Measurements from ENCODE around the gene PRKRIP1.
A peak's percentile ranks its signal among the peaks of the same experiment; 100 is the strongest.

PRKRIP1 gene

DNA sequence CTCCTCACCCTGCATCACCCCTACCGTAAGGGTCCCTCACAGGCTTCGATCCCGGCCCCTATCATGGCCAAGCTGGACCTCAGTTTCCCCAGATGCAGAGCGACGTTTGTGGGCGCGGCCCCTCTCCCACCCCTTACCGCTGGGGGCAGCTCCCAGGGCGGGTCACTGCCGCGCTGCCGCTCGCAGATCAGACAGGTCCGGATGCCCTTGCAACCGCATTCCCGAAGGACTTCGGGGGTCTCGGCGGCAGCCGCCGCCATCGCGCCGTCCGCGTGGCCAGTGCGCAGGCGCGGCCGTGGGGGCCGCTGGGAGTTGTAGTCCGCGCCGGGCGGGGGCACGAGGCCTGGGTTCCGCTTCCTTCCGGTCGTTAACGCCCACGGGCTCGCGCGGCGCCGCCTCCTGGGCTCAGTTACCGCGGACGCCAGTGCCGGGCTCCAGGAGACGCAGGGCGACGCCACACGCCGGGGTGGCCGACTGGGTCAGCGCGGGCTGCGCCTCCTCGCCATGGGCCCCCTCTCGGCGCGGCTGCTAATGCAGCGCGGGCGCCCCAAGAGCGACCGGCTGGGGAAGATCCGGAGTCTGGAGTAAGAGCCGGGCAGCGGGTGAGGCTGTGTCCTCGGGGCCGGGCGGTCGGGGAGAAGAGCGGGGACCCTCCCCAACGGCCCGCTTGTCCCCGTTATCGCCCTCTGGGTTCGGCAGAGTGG is 68.6 kb downstream of the PRKRIP1 start, which contains the start of the genes ALKBH4 and LRWD1 (continued):
- TF ChIP-seq ZNF341 (tag by site-specific recombination; IDR thresholded peaks at IDR 0.05; ENCODE audit: low read depth) (peak; percentile 88), ZNF701 (tag by site-specific recombination; IDR thresholded peaks at IDR 0.05) (no peak), ZSCAN30 (tag by site-specific recombination; IDR thresholded peaks at IDR 0.05) (peak; percentile 56), MYNN (tag by site-specific recombination; IDR thresholded peaks at IDR 0.05; ENCODE audit: borderline replicate concordance) (0 out of 2 replicates have a peak, but pooled peaks have one; percentile 32), ZBTB48 (tag by site-specific recombination; IDR thresholded peaks at IDR 0.05) (peak; percentile 86), SP3 (tag by site-specific recombination; IDR thresholded peaks at IDR 0.05) (peak; percentile 47), MEIS1 (CRISPR knock-in tag; IDR thresholded peaks at IDR 0.05; ENCODE audit: borderline replicate concordance) (no peak), ZNF510 (tag by site-specific recombination; IDR thresholded peaks at IDR 0.05; ENCODE audit: insufficient replicate concordance) (no peak), ZFP69B (tag by site-specific recombination; IDR thresholded peaks at IDR 0.05) (peak; percentile 52), KLF10 (tag by site-specific recombination; IDR thresholded peaks at IDR 0.05) (peak; percentile 79; the same call in 1 of the 2 replicates)
- TF ChIP-seq, protein P1, sequence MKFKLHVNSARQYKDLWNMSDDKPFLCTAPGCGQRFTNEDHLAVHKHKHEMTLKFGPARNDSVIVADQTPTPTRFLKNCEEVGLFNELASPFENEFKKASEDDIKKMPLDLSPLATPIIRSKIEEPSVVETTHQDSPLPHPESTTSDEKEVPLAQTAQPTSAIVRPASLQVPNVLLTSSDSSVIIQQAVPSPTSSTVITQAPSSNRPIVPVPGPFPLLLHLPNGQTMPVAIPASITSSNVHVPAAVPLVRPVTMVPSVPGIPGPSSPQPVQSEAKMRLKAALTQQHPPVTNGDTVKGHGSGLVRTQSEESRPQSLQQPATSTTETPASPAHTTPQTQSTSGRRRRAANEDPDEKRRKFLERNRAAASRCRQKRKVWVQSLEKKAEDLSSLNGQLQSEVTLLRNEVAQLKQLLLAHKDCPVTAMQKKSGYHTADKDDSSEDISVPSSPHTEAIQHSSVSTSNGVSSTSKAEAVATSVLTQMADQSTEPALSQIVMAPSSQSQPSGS (tag by site-specific recombination; IDR thresholded peaks at IDR 0.05; ENCODE audit: low read depth): no peak
- TF ChIP-seq, protein P2, sequence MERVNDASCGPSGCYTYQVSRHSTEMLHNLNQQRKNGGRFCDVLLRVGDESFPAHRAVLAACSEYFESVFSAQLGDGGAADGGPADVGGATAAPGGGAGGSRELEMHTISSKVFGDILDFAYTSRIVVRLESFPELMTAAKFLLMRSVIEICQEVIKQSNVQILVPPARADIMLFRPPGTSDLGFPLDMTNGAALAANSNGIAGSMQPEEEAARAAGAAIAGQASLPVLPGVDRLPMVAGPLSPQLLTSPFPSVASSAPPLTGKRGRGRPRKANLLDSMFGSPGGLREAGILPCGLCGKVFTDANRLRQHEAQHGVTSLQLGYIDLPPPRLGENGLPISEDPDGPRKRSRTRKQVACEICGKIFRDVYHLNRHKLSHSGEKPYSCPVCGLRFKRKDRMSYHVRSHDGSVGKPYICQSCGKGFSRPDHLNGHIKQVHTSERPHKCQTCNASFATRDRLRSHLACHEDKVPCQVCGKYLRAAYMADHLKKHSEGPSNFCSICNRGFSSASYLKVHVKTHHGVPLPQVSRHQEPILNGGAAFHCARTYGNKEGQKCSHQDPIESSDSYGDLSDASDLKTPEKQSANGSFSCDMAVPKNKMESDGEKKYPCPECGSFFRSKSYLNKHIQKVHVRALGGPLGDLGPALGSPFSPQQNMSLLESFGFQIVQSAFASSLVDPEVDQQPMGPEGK (tag by site-specific recombination; IDR thresholded peaks at IDR 0.05): peak; percentile 71; the same call in 1 of the 2 replicates
- TF ChIP-seq, protein P3, sequence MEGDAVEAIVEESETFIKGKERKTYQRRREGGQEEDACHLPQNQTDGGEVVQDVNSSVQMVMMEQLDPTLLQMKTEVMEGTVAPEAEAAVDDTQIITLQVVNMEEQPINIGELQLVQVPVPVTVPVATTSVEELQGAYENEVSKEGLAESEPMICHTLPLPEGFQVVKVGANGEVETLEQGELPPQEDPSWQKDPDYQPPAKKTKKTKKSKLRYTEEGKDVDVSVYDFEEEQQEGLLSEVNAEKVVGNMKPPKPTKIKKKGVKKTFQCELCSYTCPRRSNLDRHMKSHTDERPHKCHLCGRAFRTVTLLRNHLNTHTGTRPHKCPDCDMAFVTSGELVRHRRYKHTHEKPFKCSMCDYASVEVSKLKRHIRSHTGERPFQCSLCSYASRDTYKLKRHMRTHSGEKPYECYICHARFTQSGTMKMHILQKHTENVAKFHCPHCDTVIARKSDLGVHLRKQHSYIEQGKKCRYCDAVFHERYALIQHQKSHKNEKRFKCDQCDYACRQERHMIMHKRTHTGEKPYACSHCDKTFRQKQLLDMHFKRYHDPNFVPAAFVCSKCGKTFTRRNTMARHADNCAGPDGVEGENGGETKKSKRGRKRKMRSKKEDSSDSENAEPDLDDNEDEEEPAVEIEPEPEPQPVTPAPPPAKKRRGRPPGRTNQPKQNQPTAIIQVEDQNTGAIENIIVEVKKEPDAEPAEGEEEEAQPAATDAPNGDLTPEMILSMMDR (tag by site-specific recombination; IDR thresholded peaks at IDR 0.05): peak; percentile 90
- TF ChIP-seq, protein P4, sequence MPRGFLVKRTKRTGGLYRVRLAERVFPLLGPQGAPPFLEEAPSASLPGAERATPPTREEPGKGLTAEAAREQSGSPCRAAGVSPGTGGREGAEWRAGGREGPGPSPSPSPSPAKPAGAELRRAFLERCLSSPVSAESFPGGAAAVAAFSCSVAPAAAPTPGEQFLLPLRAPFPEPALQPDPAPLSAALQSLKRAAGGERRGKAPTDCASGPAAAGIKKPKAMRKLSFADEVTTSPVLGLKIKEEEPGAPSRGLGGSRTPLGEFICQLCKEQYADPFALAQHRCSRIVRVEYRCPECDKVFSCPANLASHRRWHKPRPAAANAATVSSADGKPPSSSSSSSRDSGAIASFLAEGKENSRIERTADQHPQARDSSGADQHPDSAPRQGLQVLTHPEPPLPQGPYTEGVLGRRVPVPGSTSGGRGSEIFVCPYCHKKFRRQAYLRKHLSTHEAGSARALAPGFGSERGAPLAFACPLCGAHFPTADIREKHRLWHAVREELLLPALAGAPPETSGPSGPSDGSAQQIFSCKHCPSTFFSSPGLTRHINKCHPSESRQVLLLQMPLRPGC (tag by site-specific recombination; IDR thresholded peaks at IDR 0.05): no peak

DNA sequence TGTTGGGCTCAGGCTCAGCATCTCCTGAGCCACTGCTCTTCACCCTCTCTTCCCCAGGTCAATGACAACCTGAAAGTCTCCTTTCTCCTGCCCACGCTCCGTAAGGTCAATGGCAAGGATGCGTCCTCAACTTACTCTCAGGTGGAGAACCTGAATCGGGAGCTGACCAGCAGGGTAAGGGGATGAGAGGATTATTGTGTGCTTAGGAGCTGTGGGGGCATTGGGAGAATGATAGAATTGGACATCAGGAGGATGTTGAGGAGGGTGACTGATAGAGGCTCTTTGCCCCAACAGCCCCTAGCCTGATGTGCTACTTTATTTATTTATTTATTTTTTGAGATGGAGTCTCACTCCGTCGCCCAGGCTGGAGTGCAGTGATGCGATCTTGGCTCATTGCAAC is 69.9 kb downstream of the PRKRIP1 start:
- no peak overlapping the region for H3K27ac ChIP-seq (ENCODE audit: extremely low read depth, low read depth, low read length)
- TF ChIP-seq, protein P5, sequence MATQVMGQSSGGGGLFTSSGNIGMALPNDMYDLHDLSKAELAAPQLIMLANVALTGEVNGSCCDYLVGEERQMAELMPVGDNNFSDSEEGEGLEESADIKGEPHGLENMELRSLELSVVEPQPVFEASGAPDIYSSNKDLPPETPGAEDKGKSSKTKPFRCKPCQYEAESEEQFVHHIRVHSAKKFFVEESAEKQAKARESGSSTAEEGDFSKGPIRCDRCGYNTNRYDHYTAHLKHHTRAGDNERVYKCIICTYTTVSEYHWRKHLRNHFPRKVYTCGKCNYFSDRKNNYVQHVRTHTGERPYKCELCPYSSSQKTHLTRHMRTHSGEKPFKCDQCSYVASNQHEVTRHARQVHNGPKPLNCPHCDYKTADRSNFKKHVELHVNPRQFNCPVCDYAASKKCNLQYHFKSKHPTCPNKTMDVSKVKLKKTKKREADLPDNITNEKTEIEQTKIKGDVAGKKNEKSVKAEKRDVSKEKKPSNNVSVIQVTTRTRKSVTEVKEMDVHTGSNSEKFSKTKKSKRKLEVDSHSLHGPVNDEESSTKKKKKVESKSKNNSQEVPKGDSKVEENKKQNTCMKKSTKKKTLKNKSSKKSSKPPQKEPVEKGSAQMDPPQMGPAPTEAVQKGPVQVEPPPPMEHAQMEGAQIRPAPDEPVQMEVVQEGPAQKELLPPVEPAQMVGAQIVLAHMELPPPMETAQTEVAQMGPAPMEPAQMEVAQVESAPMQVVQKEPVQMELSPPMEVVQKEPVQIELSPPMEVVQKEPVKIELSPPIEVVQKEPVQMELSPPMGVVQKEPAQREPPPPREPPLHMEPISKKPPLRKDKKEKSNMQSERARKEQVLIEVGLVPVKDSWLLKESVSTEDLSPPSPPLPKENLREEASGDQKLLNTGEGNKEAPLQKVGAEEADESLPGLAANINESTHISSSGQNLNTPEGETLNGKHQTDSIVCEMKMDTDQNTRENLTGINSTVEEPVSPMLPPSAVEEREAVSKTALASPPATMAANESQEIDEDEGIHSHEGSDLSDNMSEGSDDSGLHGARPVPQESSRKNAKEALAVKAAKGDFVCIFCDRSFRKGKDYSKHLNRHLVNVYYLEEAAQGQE (tag by site-specific recombination; IDR thresholded peaks at IDR 0.05): peak; percentile 55; the same call in 1 of the 2 replicates
- TF ChIP-seq ZNF600 (tag by site-specific recombination; IDR thresholded peaks at IDR 0.05) (peak; percentile 72), ZNF792 (tag by site-specific recombination; IDR thresholded peaks at IDR 0.05) (no peak)
- no peaks in the 10 kb centered on the region for H3K9me3 ChIP-seq (ENCODE audit: control insufficient read depth, insufficient read depth, low read depth, low read length)
- ChIA-PET POLR2A (interaction anchor here (1.6 kb wide), 1 partner anchor 10 kb away, joined by 10 read pairs; no protein-coding TSS in a partner anchor), CTCF (interaction anchor here (0.6 to 1.6 kb wide), 4 partner anchors 27 to 172 kb away, joined by 3 to 8 read pairs (median 5); no protein-coding TSS in a partner anchor)
- peaks cover 0 to 34% of the 10 kb centered on the region in 2 experiments; a peak in 2 of 3 replicates for H3K36me3 ChIP-seq (ENCODE audit: control insufficient read depth in 2 of 2, insufficient read depth in 1 of 2, low read length in 2 of 2)
- H3K4me1 ChIP-seq (ENCODE audit: control insufficient read depth, insufficient read depth, low read length): no peaks in the 10 kb centered on the region; the same call in 1 of the 2 replicates
- no peak overlapping the region for H3K4me3 ChIP-seq (ENCODE audit: low read depth, low read length)
